Fibroblast of lung (primary cell): ENCODE measurements around the gene BLCAP.

Experiments used
- EZH2 ChIP-seq: IDR thresholded peaks from 2 replicates; pipeline ENCODE4 v1.5.1; 2012; ENCODE audit warnings: low read length, control low read depth, mild to moderate bottlenecking; ENCODE audit errors: missing control alignments
- TF ChIP-seq, protein P1 (sequence below), 2 donors: IDR thresholded peaks in 1 of 2; conservative IDR thresholded peaks in 1 of 2; 1 replicate in 1 of 2; 2 replicates in 1 of 2; pipeline ENCODE4 v1.5.1; 2011 to 2012; ENCODE audit warnings: low read length in 2 of 2, control low read depth in 1 of 2, inconsistent platforms in 1 of 2, low read depth in 1 of 2, mild to moderate bottlenecking in 1 of 2

DNA sequence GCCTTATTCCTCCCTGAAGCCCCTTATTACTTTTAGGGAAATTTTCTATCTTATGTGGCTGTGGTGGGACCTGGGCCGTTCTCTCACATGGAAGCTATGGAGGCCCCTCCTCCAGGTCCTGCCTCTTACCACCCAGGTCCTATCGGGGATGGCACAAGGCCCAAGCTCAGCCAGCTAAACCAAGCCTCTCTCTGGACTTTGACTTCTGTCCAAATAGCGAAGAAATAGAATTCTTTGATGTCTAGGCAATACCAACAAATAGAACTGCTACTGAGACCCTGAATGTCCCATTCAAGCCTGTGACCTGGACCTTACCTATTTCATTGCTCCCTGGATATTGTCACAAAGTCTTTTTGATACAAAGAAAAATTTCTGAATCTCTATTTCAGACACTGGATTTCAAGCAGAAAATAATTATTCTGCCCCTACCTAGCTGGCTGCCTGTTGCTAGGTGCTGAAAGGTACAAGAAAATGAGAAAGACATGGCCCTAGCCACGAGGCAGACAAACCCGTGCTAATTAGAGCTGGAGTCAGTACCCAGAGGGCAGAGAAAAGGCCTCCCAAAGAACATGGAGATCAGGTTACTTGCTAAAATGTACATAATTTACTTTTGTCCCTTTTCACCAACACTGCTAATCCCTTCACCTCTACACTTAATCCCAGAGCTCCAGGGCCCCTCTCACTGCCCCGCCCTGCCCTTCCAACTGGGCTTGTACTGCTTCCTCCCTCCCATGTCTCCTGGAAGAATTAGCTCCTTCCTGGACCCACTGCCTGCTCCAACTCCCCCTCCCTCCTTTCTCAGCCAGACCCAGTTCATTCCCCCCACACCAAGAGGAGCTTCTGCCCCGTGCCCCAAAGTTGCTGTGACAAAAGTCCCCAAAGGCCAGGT lies 22.2 kb downstream of the BLCAP start:
- TF ChIP-seq, protein P1, sequence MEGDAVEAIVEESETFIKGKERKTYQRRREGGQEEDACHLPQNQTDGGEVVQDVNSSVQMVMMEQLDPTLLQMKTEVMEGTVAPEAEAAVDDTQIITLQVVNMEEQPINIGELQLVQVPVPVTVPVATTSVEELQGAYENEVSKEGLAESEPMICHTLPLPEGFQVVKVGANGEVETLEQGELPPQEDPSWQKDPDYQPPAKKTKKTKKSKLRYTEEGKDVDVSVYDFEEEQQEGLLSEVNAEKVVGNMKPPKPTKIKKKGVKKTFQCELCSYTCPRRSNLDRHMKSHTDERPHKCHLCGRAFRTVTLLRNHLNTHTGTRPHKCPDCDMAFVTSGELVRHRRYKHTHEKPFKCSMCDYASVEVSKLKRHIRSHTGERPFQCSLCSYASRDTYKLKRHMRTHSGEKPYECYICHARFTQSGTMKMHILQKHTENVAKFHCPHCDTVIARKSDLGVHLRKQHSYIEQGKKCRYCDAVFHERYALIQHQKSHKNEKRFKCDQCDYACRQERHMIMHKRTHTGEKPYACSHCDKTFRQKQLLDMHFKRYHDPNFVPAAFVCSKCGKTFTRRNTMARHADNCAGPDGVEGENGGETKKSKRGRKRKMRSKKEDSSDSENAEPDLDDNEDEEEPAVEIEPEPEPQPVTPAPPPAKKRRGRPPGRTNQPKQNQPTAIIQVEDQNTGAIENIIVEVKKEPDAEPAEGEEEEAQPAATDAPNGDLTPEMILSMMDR (conservative IDR thresholded peaks at IDR 0.05 in 1 of 2, IDR thresholded peaks at IDR 0.05 in 1 of 2; ENCODE audit: low read depth in 1 of 2, low read length in 2 of 2): no peak
- no peak for TF ChIP-seq EZH2
